Measurements from ENCODE around the gene PRM1. TPM values are rescaled to one million over a fixed set of nuclear protein-coding genes. Genes with fewer than 3 reads are reported as not detected.

The PRM1 gene
- total RNA-seq, 1 experiment from 2014 or later = not detected

GRCh38 chr16:11240636-11241473, 40.3 kb downstream of the PRM1 start:
- no peaks in the 10 kb centered on the region for H3K27me3 Mint-ChIP-seq (ENCODE audit: unreplicated experiment)
- no peaks in the 10 kb centered on the region for H3K9me3 Mint-ChIP-seq (ENCODE audit: low read depth, unreplicated experiment)
- TF ChIP-seq, protein P1, sequence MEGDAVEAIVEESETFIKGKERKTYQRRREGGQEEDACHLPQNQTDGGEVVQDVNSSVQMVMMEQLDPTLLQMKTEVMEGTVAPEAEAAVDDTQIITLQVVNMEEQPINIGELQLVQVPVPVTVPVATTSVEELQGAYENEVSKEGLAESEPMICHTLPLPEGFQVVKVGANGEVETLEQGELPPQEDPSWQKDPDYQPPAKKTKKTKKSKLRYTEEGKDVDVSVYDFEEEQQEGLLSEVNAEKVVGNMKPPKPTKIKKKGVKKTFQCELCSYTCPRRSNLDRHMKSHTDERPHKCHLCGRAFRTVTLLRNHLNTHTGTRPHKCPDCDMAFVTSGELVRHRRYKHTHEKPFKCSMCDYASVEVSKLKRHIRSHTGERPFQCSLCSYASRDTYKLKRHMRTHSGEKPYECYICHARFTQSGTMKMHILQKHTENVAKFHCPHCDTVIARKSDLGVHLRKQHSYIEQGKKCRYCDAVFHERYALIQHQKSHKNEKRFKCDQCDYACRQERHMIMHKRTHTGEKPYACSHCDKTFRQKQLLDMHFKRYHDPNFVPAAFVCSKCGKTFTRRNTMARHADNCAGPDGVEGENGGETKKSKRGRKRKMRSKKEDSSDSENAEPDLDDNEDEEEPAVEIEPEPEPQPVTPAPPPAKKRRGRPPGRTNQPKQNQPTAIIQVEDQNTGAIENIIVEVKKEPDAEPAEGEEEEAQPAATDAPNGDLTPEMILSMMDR (IDR thresholded peaks at IDR 0.05; ENCODE audit: unreplicated experiment) = no peak
- no peaks in the 10 kb centered on the region for H3K4me1 Mint-ChIP-seq (ENCODE audit: low read depth, unreplicated experiment)
- no peak overlapping the region for H3K27ac Mint-ChIP-seq (ENCODE audit: unreplicated experiment)
- intact Hi-C loops (cut with micrococcal nuclease; ENCODE audit: unreplicated experiment) = no loop called here
- no peak overlapping the region for H3K4me3 Mint-ChIP-seq (ENCODE audit: low read depth, unreplicated experiment)
- H3K36me3 Mint-ChIP-seq (ENCODE audit: insufficient read depth, unreplicated experiment) = no peaks in the 10 kb centered on the region
- CTCF ChIA-PET = no interaction called here
- no TSS peak for BruUV-seq (replicated peaks)
- DNase-seq = no peak

GRCh38 chr16:11239644-11240632, 41.2 kb downstream of the PRM1 start:
- no peak overlapping the region for H3K27ac Mint-ChIP-seq (ENCODE audit: unreplicated experiment)
- BruUV-seq (replicated peaks) = no TSS peak

DNA sequence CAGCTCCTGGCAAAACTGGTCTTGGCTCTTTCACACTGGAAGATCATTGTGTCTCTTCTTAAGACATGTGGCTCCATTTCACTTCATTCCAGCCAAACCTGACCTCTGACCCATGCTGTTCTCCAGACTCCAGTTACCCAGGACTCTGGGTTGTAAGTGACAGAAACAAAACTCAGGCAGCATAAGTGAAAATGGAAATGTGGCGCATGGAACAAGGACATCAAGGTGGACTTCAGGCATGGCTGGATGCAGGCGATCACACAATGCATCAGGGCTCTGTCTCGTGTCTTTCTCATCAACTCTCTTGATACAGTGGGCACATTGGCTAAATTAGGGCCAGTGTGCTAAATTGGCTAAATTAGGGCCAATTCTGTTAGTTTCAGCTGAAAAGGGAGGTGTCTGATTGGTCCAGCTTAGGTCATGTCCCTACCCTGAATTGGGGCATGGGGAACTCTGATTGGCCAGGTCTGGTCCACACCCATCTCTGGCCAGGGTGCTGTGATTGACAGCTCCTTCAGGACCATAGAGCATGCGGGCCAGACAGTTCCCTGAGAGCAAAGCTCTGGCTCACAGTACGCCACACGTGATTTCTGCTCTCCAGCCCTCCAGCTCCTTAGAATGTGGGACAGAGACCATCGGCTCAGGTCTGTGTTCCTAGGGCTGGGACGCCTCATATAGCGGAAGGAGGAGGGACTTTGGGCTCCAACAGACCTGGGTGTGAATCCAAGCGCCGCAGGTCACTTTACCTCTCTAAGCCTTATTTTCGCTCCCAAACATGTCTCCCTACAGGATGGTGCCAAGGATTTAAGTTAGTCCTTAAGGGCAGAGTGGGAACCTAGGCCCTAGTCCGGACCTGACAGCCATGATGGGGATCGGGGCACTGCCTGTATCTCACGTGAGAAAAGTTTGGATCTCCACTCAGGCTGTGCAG, 42.6 kb downstream of the PRM1 start:
- CTCF ChIA-PET = no interaction called here
- BruUV-seq (replicated peaks) = no TSS peak

More at GRCh38 chr16:11239644-11240632, 41.2 kb downstream of the PRM1 start:
- intact Hi-C loops (cut with micrococcal nuclease; ENCODE audit: unreplicated experiment) = no loop called here
- TF ChIP-seq, protein P1 (IDR thresholded peaks at IDR 0.05; ENCODE audit: unreplicated experiment) = no peak
- no peaks in the 10 kb centered on the region for H3K27me3 Mint-ChIP-seq (ENCODE audit: unreplicated experiment)
- CTCF ChIA-PET = no interaction called here
- peaks cover 8% of the 10 kb centered on the region for H3K4me1 Mint-ChIP-seq (ENCODE audit: low read depth, unreplicated experiment)
- no peaks in the 10 kb centered on the region for H3K36me3 Mint-ChIP-seq (ENCODE audit: insufficient read depth, unreplicated experiment)
- H3K9me3 Mint-ChIP-seq (ENCODE audit: low read depth, unreplicated experiment) = no peaks in the 10 kb centered on the region
- H3K4me3 Mint-ChIP-seq (ENCODE audit: low read depth, unreplicated experiment) = no peak overlapping the region
- DNase-seq = no peak

More for the DNA sequence above, 42.6 kb downstream of the PRM1 start:
- H3K4me3 Mint-ChIP-seq (ENCODE audit: low read depth, unreplicated experiment) = no peak overlapping the region
- intact Hi-C loops (cut with micrococcal nuclease; ENCODE audit: unreplicated experiment) = no loop called here
- peaks cover 8% of the 10 kb centered on the region for H3K4me1 Mint-ChIP-seq (ENCODE audit: low read depth, unreplicated experiment)
- no peak overlapping the region for H3K27ac Mint-ChIP-seq (ENCODE audit: unreplicated experiment)
- H3K27me3 Mint-ChIP-seq (ENCODE audit: unreplicated experiment) = no peaks in the 10 kb centered on the region
- H3K9me3 Mint-ChIP-seq (ENCODE audit: low read depth, unreplicated experiment) = no peaks in the 10 kb centered on the region
- H3K36me3 Mint-ChIP-seq (ENCODE audit: insufficient read depth, unreplicated experiment) = no peaks in the 10 kb centered on the region
- DNase-seq = no peak
- TF ChIP-seq, protein P1 (IDR thresholded peaks at IDR 0.05; ENCODE audit: unreplicated experiment) = no peak
